Cerebellar nuclear complex (tissue), 1 donor: ENCODE measurements around the gene PEX11B.
"Not testable (repeated sequence)": the region's sequence is repeated elsewhere in the genome, so short reads cannot be mapped to it uniquely, and the experiment has no call there.

ENCODE experiments used
- DNase-seq, 2 experiments: peaks; one replicate each; lab custom pipeline; 2025; lab: John Stamatoyannopoulos, UW

Gene PEX11B

GRCh38 chr1:145952903-145953302 lies 34.4 kb upstream of the PEX11B start:
- no peak for DNase-seq

GRCh38 chr1:145951526-145951925 lies 33.0 kb upstream of the PEX11B start:
- no peak for DNase-seq

- no peak for DNase-seq
Measured at GRCh38 chr1:145949219-145949618, 30.7 kb upstream of the PEX11B start.

- DNase-seq = no peak
Measured at GRCh38 chr1:145947551-145947950, 29.0 kb upstream of the PEX11B start.

- no peak for DNase-seq
Measured at GRCh38 chr1:145946477-145946986, 28.0 kb upstream of the PEX11B start.

GRCh38 chr1:145944532-145944931 lies 26.0 kb upstream of the PEX11B start:
- DNase-seq = no peak

GRCh38 chr1:145942871-145943270 lies 24.4 kb upstream of the PEX11B start:
- DNase-seq = no peak

GRCh38 chr1:145942405-145942804 lies 23.9 kb upstream of the PEX11B start:
- no peak for DNase-seq

GRCh38 chr1:145937436-145937835 lies 18.9 kb upstream of the PEX11B start:
- no peak for DNase-seq

- DNase-seq = no peak
Measured at GRCh38 chr1:145936247-145936646, 17.7 kb upstream of the PEX11B start.

GRCh38 chr1:145935708-145936107 lies 17.2 kb upstream of the PEX11B start:
- no peak for DNase-seq

- DNase-seq = not testable (repeated sequence)
Measured at GRCh38 chr1:145932522-145933009, 14.0 kb upstream of the PEX11B start.

GRCh38 chr1:145927916-145928643 lies 9.6 kb upstream of the PEX11B start:
- no peak for DNase-seq

- peak; percentile 67 to 90 for DNase-seq
Measured at GRCh38 chr1:145927063-145927886, 8.8 kb upstream of the PEX11B start, which contains the start of gene RBM8A. Gene RBM8A, minus strand, starts transcription at chr1:145927484. Its CDS starts 58 bp downstream, at chr1:145927426.

- no peak for DNase-seq
Measured at GRCh38 chr1:145926686-145927062, 8.2 kb upstream of the PEX11B start.

- DNase-seq = no peak
Measured at GRCh38 chr1:145922266-145922665, 3.7 kb upstream of the PEX11B start.

GRCh38 chr1:145920297-145920696 lies 1.8 kb upstream of the PEX11B start:
- not testable (repeated sequence) for DNase-seq

GRCh38 chr1:145918992-145919939 lies 749 bp upstream of the PEX11B start:
- DNase-seq = peak in 1 of 2 experiments; percentile 30

- DNase-seq = no peak
Measured at GRCh38 chr1:145917595-145917994, 922 bp downstream of the PEX11B start.

- DNase-seq = no peak
Measured at GRCh38 chr1:145916745-145917144, 1.8 kb downstream of the PEX11B start.

- no peak for DNase-seq
Measured at GRCh38 chr1:145912128-145912641, 6.3 kb downstream of the PEX11B start.
